ACC112 (cell line): Measurements from ENCODE around the gene LIMS3.
"Not testable (repeated sequence)": the region's sequence is repeated elsewhere in the genome, so short reads cannot be mapped to it uniquely, and the experiment has no call there.

Experiments used
- H2AFZ ChIP-seq: fragments of 200-600 bp; sonication (generic); one replicate; pipeline ENCODE4 v1.6.0; 2017; ENCODE audit warnings: antibody characterized with exemption, low read length; ENCODE audit not compliant: unreplicated experiment
- H3K27ac ChIP-seq: fragments of 200-600 bp; sonication (generic); 2 replicates; pipeline ENCODE4 v1.5.1; 2014; ENCODE audit warnings: low read depth, mild to moderate bottlenecking, antibody characterized with exemption, low read length, moderate library complexity
- H3K27me3 ChIP-seq: fragments of 200-600 bp; sonication (generic); 2 replicates; pipeline ENCODE4 v1.6.1; 2014; ENCODE audit warnings: mild to moderate bottlenecking, antibody characterized with exemption, low read length, moderate library complexity, mixed read lengths; ENCODE audit not compliant: insufficient read depth
- H3K36me3 ChIP-seq: fragments of 200-600 bp; sonication (generic); 2 replicates; pipeline ENCODE4 v1.6.1; 2016; ENCODE audit warnings: mild to moderate bottlenecking, antibody characterized with exemption, low read length, moderate library complexity, mixed read lengths; ENCODE audit not compliant: insufficient read depth
- H3K4me1 ChIP-seq: fragments of 200-600 bp; sonication (generic); one replicate; pipeline ENCODE4 v1.6.1; 2016; ENCODE audit warnings: low read length, mixed read lengths; ENCODE audit not compliant: insufficient read depth, unreplicated experiment, control insufficient read depth
- H3K4me3 ChIP-seq: fragments of 200-600 bp; sonication (generic); 2 replicates; pipeline ENCODE4 v1.5.1; 2014; ENCODE audit warnings: mild to moderate bottlenecking, low read depth, low read length
- H3K79me2 ChIP-seq: fragments of 200-600 bp; sonication (generic); one replicate; pipeline ENCODE4 v1.6.0; 2016; ENCODE audit warnings: low read length; ENCODE audit not compliant: control insufficient read depth, unreplicated experiment, insufficient read depth

The LIMS3 gene

DNA sequence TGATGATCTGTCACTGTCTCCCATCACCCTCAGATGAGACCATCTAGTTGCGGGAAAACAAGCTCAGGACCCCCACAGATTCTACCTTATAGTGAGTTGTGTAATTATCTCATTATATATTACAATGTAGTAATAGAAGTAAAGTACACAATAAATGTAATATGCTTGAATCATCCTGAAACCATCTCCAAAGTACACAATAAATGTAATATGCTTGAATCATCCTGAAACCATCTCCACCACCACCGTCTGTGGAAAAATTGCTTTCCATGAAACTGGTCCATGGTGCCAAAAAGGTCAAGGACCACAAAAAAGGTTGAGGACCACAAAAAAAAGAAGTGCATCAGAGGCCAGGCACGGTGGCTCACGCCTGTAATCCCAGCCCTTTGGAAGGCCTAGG, 29.3 kb downstream of the LIMS3 start:
- not testable (repeated sequence) for H3K36me3 ChIP-seq, H3K27me3 ChIP-seq, H3K4me3 ChIP-seq, H3K27ac ChIP-seq, H3K79me2 ChIP-seq, H2AFZ ChIP-seq, H3K4me1 ChIP-seq

GRCh38 chr2:109929222-109929621, 30.7 kb downstream of the LIMS3 start:
- H3K27ac ChIP-seq, H3K27me3 ChIP-seq, H3K4me3 ChIP-seq, H3K79me2 ChIP-seq, H3K36me3 ChIP-seq, H2AFZ ChIP-seq, H3K4me1 ChIP-seq: not testable (repeated sequence)

DNA sequence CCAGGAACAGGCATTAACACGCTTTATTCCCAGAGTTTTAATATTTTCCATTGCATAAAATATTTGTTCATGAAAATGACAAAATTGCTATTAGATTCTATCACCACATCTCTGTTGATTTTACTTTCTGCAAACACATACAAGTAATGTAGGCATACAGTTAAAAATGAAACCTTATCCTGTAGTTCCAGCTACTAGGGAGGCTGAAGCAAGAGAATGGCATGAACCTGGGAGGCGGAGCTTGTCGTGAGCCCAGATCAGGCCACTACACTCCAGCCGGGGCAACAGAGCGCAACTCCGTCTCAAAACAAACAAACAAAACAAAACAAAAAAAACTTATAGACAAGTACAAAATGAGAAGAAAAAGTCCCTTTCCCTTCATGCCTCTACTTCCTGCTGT, 38.0 kb downstream of the LIMS3 start:
- not testable (repeated sequence) for H3K79me2 ChIP-seq, H2AFZ ChIP-seq, H3K27ac ChIP-seq, H3K4me1 ChIP-seq, H3K36me3 ChIP-seq, H3K27me3 ChIP-seq, H3K4me3 ChIP-seq

DNA sequence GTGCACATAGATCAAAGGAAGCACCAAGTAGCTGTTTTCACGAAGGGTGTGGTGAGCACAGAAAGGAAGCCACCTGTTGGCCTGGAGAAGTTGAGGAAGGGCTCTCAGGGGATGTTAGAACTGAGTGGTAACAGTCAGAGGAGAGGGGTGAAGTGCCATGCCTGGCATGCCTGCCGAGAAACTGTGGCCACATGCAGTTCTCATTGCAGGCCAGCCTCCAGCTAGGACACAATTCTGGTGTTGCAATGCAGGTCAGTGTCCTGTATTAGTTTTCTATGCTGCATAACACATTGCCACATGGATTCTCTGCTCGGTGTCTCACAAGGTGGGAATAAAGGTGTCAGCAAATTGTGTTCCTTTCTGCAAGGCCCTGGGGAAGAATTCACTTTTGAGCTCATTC, 46.9 kb downstream of the LIMS3 start:
- H3K4me3 ChIP-seq, H3K27me3 ChIP-seq, H3K79me2 ChIP-seq, H3K27ac ChIP-seq, H3K4me1 ChIP-seq, H2AFZ ChIP-seq, H3K36me3 ChIP-seq: not testable (repeated sequence)

GRCh38 chr2:109947262-109947958, 48.9 kb downstream of the LIMS3 start:
- not testable (repeated sequence) for H3K27me3 ChIP-seq, H3K4me1 ChIP-seq, H3K27ac ChIP-seq, H3K79me2 ChIP-seq, H3K36me3 ChIP-seq, H2AFZ ChIP-seq, H3K4me3 ChIP-seq

DNA sequence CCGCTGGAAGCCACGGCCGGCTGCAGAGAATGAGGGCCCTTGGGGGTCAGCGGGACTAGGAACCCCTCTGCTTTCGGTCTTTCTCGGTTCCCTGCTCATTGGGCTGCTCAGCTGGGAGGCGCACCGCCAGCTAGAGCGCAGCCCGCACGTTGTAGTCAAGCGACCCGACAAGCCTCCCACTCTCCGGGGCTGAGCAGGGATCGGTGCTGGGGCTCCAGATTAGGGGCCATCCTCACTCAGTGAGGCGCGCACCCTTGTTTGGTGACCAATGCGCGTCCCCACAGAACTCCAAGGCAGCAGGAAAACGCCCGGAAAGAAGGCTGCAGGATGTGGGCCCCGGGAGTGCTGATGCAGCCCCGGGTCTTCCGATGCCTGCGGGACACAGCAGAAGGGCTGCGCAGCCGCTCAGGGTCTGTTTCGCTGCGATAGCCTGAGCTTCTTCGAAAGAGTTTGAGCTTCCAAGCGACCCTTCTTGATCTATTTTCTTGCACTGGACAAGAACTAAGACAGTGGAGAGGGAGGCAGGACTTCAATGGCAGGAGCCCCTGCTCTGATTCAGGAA, 49.6 kb downstream of the LIMS3 start:
- H3K79me2 ChIP-seq, H3K4me3 ChIP-seq, H2AFZ ChIP-seq, H3K36me3 ChIP-seq, H3K27ac ChIP-seq, H3K4me1 ChIP-seq, H3K27me3 ChIP-seq: not testable (repeated sequence)

- H2AFZ ChIP-seq, H3K4me1 ChIP-seq, H3K36me3 ChIP-seq, H3K27me3 ChIP-seq, H3K4me3 ChIP-seq, H3K79me2 ChIP-seq, H3K27ac ChIP-seq: not testable (repeated sequence)
Measured at GRCh38 chr2:109950146-109950843, 51.8 kb downstream of the LIMS3 start.

DNA sequence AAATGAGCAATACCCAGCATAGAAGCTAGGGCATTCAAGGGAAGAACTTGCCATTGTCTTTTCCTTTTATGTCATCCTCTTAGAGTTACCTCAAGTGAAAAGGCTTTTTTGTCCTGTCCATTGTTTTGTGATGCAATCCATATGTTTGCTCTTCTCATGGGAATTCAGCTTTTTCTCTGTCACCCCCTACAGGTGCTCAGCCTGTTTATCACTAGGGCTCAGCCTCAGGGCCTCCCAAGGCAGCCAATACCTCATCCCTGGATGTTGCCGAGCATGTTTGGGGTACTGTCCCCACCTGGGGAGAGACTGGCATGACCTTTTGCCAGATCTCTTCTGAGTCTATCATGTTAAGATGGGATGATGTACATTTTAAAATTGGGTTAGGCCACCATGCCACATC, 65.5 kb downstream of the LIMS3 start:
- not testable (repeated sequence) for H3K4me1 ChIP-seq, H3K79me2 ChIP-seq, H3K27ac ChIP-seq, H3K4me3 ChIP-seq, H2AFZ ChIP-seq, H3K27me3 ChIP-seq, H3K36me3 ChIP-seq

GRCh38 chr2:109965482-109965881, 67.0 kb downstream of the LIMS3 start:
- H2AFZ ChIP-seq, H3K4me3 ChIP-seq, H3K36me3 ChIP-seq, H3K4me1 ChIP-seq, H3K27ac ChIP-seq, H3K79me2 ChIP-seq, H3K27me3 ChIP-seq: not testable (repeated sequence)

GRCh38 chr2:109966107-109966736, 67.7 kb downstream of the LIMS3 start:
- H2AFZ ChIP-seq, H3K27me3 ChIP-seq, H3K36me3 ChIP-seq, H3K79me2 ChIP-seq, H3K4me3 ChIP-seq, H3K27ac ChIP-seq, H3K4me1 ChIP-seq: not testable (repeated sequence)

DNA sequence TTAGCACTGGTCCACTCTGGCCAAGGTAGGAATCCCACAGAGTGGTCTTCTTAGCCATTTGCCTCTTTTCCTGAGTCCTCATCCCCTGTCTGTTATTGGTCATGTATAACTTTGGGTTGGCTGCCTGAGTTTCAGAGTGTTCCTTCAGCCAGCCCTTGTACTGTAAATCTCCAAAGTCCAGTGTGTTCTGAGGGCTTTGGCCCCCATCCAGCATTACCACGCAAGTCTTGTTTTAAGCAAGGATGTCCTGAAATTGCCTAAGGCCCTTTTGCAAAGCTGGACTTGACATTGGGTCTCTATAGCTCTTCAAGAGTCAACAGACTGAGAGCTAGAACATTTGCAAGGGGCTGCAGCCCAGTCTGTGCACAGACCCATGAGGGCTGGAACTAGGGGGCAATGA, 68.4 kb downstream of the LIMS3 start:
- H3K79me2 ChIP-seq, H3K27me3 ChIP-seq, H2AFZ ChIP-seq, H3K4me3 ChIP-seq, H3K36me3 ChIP-seq, H3K4me1 ChIP-seq, H3K27ac ChIP-seq: not testable (repeated sequence)
